K562 (cell line): ENCODE results near the gene PI4KA.

Experiments used
- ATF2 ChIP-seq: sonication (generic); formaldehyde crosslinking; IDR thresholded peaks from 2 replicates; pipeline ENCODE4 v1.8.1; 2022; ENCODE audit warnings: missing genetic modification reagents
- ATF3 ChIP-seq, 2 experiments: fragments of 450-650 bp in 1 of 2; sonication (generic) in 1 of 2; formaldehyde crosslinking in 1 of 2; IDR thresholded peaks in 1 of 2; conservative IDR thresholded peaks in 1 of 2; 2 replicates each; pipeline versions ENCODE4 v1.6.1 to v1.8.1; 2016 to 2023; ENCODE audit warnings: mild to moderate bottlenecking in 2 of 2, moderate library complexity in 2 of 2, inconsistent platforms in 1 of 2, missing genetic modification reagents in 1 of 2
- CTCF ChIP-seq, 3 experiments: IDR thresholded peaks in 2 of 3; conservative IDR thresholded peaks in 1 of 3; 2 replicates each; pipeline ENCODE4 v1.5.1; 2011 to 2012; ENCODE audit warnings: low read length in 3 of 3, mild to moderate bottlenecking in 3 of 3, control low read depth in 2 of 3, improper control_type of control experiment in 1 of 3, inconsistent platforms in 1 of 3, low read depth in 1 of 3, mixed read lengths in 1 of 3, moderate library complexity in 1 of 3; ENCODE audit not compliant: insufficient read depth in 2 of 3
- DNMT1 ChIP-seq: fragments of 450-650 bp; IDR thresholded peaks from 2 replicates; pipeline ENCODE4 v1.6.1; 2016; ENCODE audit warnings: antibody characterized with exemption, mild to moderate bottlenecking
- E2F4 ChIP-seq: sonication (generic); formaldehyde crosslinking; IDR thresholded peaks from 2 replicates; pipeline ENCODE4 v1.8.0; 2022; ENCODE audit warnings: mild to moderate bottlenecking, low read depth, missing genetic modification reagents
- EHMT2 ChIP-seq: fragments of 450-650 bp; IDR thresholded peaks from 2 replicates; pipeline ENCODE4 v1.6.1; 2018; ENCODE audit warnings: antibody characterized with exemption
- FOXM1 ChIP-seq, 2 experiments: fragments of 450-650 bp in 1 of 2; sonication (generic) in 1 of 2; formaldehyde crosslinking in 1 of 2; IDR thresholded peaks; 2 replicates each; pipeline versions ENCODE4 v1.6.1 to v1.9.0; 2017 to 2022; ENCODE audit warnings: low read depth in 2 of 2, mild to moderate bottlenecking in 2 of 2, missing genetic modification reagents in 1 of 2, moderate library complexity in 1 of 2
- GTF2F1 ChIP-seq: IDR thresholded peaks from 2 replicates; pipeline ENCODE4 v1.6.1; 2011; ENCODE audit warnings: low read depth, low read length, improper control_type of control experiment
- MAFK ChIP-seq: IDR thresholded peaks from 2 replicates; pipeline ENCODE4 v1.6.1; 2011; ENCODE audit warnings: low read length, improper control_type of control experiment
- MYNN ChIP-seq, 2 experiments: sonication (generic); formaldehyde crosslinking in 1 of 2; IDR thresholded peaks; 2 replicates each; pipeline versions ENCODE4 v1.5.0 to v1.6.1; 2016 to 2020; ENCODE audit warnings: antibody characterized with exemption in 1 of 2, missing genetic modification reagents in 1 of 2
- POLR2A ChIP-seq: fragments of 450-650 bp; conservative IDR thresholded peaks from 2 replicates; pipeline ENCODE4 v1.6.1; 2016
- POLR2AphosphoS5 ChIP-seq: IDR thresholded peaks from 2 replicates; pipeline ENCODE4 v1.6.1; 2011; ENCODE audit warnings: mild to moderate bottlenecking, low read depth, low read length, moderate library complexity; ENCODE audit not compliant: control insufficient read depth, insufficient read depth
- SETDB1 ChIP-seq: IDR thresholded peaks from one replicate; pipeline ENCODE4 v1.6.1; 2012; ENCODE audit warnings: low read length, control low read depth, inconsistent platforms
- ZEB2 ChIP-seq: fragments of 450-650 bp; IDR thresholded peaks from 2 replicates; pipeline ENCODE4 v1.6.1; 2016

GRCh38 chr22:20834206-20834605 lies 24.4 kb downstream of the PI4KA start:
- TF ChIP-seq CTCF (IDR thresholded peaks at IDR 0.05 in 2 of 3, conservative IDR thresholded peaks at IDR 0.05 in 1 of 3; ENCODE audit: insufficient read depth in 2 of 3, low read depth in 1 of 3, low read length in 3 of 3) (no peak), FOXM1 (IDR thresholded peaks at IDR 0.05; ENCODE audit: low read depth) (no peak), FOXM1 (CRISPR knock-in tag; IDR thresholded peaks at IDR 0.05; ENCODE audit: low read depth) (no peak), EHMT2 (no peak), SETDB1 (no peak), ATF3 (IDR thresholded peaks at IDR 0.05) (no peak), ATF3 (CRISPR knock-in tag; conservative IDR thresholded peaks at IDR 0.05) (no peak), POLR2AphosphoS5 (no peak), MYNN (IDR thresholded peaks at IDR 0.05) (no peak), MYNN (CRISPR knock-in tag; IDR thresholded peaks at IDR 0.05) (no peak), DNMT1 (no peak), ATF2 (CRISPR knock-in tag) (no peak), E2F4 (no peak), POLR2A (no peak), ZEB2 (no peak), GTF2F1 (no peak), MAFK (no peak)
